ENCODE measurements around the gene TIMMDC1.
"Not testable (repeated sequence)": the region's sequence is repeated elsewhere in the genome, so short reads cannot be mapped to it uniquely, and the experiment has no call there.

TIMMDC1 gene

DNA sequence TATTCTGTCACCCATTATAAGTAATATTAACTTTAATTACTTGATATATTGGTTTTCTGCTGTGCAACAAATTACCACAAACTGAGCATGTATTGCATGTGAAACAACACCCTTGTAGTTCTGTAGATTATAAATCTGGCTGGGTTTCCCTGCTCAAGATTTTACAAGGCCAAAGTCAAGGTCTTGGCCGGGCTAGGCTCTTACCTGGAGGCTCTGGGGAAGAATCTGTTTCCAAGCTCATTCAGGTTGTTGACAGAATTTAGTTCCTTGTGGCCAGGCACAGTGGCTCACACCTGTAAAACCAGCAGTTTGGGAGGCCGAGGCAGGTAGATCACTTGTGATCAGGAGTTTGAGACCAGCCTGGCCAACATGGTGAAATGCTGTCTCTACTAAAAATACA lies 16.3 kb downstream of the TIMMDC1 start:
- no peak for DNase-seq

DNA sequence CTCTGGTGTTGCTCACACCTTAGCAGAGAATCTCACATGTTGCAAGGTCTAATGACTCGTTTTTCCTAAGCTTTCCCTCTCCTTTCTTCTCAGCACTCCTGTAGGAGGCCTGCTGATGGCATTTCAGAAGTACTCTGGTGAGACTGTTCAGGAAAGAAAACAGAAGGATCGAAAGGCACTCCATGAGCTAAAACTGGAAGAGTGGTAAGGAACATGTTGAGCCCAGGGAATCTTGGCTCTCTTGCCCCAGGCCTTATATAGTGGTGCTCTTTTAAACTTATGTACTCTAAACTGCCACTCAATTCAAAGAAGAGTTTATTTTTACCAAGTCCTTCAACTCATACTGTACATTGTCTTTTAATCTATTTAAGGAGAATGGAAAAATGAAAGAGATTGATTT lies 18.8 kb downstream of the TIMMDC1 start:
- DNase-seq: no peak

DNA sequence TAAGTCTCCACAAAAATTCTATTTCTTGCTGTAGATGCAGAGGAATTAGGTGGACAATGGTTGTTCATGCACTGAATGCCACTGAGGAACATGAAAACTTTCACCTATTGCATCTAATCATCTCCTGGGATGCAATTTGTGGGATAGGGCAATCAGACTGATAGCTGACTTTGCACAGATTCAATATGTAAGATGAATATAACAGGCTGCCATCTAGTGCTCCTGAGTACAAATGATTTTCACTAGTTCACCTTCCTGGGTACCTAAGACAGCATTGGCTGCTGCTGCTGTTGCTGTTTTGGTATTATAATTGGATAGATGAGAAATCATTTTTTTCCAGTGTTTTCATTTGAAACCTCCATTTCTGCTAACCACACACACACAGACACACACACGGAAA lies 19.7 kb downstream of the TIMMDC1 start:
- DNase-seq: no peak

DNA sequence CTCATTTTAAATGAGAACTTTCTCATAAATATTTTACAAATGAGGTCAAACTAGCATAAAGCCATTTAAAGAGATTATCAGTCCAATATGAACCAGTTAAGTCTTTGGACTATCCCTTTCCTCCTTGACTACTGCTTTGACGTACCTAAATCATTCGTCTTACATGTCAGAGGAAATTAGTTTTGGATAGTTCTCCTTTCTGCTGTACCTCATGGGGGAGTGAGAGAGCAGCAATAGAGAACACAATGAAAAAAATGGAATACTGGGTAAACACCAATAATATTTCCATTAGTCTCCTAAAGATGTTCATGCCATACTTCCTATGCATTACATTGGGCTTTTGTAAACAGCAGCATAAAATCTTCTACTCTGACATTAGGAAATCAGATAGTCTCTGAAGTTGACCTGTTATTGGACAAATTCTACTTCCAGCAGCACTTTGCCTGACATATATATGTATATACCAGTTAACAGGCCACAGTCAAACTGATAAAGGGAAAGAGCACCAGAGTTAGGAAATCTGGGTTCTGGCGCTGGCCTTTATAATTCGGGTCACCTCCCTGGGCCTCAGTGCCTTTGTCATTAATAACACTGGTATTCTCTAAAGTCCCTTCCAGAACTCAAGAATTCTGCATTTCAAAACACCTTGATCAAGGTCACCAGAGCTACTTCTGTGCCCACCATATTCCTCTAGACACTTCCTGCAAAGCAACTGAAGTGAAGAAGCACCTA lies 26.8 kb downstream of the TIMMDC1 start:
- DNase-seq: no peak

DNA sequence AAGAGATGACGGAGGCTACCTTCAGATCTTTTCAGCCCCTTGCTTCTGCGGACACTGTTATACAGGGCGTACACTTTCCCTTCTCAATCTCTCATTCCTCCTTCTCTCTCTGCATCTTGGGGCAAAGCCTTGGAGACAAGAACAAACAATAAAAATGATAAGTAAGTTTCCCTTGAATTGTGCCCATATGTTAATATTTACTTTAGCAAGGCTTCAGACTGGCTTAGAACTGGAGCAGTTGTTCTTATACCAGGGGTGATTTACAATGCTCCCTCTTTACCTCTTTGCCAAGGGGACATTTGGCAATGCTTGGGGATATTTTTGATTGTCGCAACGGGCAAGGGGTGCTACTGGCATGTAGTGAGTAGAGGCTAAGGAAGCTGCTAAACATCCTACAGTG lies 29.4 kb downstream of the TIMMDC1 start:
- DNase-seq: peak; percentile 2

DNA sequence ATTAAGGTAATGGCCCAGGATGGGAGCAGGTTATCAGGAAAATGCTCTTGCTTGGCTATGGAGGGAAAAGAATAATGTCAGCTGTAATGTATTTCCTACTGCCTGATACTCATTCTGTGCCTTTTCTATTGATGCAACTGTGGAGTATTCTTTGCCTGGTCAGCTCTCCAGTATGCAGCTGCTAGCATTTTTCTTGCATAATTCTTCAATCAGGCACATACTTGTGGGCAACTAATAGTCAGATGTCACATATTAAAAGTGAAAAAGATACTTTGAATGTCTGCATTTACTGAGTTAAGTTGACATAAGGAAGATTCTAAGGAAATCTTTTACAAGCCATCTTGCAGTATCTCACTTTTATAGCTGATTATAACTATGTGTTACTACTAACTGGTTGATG lies 31.5 kb downstream of the TIMMDC1 start:
- no peak for DNase-seq

DNA sequence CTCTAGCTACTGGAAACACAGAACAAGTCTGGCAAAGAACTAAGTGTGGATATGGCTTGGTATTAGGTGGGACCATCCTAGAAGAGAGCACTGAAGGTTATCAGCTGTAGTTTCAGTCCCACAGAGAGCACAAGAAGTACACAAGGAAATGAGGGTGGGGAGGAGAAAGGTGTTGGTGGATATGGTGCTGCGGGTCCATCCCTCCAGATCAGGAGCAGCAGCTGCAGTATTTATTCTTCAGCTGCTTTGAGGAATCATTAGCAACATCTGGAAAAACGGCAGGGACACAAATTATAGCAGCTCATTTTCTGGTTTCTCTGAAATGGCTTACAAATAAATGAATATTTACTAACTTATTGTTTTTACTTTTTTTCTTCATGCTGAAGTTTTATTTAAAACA lies 32.1 kb downstream of the TIMMDC1 start:
- DNase-seq: no peak

DNA sequence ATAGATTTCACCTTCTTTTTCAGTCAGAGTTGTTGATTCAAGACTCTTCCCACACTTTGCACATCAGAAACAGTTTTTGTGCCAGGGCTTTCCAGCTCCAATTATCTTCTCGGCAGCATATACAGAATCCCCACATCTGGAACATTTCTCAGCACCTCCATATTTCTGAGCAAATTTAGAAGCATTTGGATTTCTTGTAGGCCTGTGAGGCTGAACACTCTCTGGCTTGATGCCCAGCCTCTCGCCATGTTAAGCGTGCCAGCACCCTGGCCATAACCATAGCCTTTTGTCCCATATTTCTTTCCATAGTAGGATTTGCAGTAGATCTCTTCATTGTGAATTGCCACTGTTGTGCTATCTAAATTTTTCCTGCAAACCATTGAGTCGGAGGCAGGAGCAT lies 32.8 kb downstream of the TIMMDC1 start:
- DNase-seq: no peak

DNA sequence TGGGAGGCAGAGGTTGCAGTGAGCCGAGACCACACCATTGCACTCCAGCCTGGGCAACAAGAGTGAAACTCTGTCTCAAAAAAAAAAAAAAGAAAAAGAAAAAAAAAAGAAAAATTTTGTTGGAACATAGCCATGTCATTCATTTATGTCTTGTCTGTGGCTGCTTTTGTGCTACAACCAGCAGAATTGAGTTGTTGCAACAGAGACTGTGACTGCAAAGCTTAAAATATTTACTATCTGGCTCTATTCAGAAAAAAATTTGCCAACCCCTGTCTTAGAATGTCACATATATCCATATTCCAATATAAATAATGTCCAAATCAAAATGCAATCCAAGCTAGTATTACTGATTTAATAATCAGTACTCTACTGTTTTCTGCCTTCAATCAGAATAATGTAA lies 35.9 kb downstream of the TIMMDC1 start:
- no peak for DNase-seq

DNA sequence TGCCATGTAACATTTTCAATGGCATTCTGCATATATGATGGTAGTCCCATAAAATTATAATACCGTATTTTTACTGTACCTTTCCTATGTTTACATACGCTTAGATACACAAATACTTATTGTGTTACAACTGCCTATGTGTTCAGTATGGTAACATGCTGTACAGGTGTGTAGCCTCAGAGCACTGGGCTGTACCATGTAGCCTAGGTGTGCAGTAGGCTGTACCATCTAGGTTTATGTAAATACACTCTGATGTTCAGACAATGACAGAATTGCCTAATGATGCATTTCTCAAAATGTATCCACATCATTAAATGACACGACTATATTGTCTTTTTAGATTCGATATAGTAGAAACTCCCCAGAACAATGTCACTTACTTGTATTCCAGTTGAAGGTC lies 38.4 kb downstream of the TIMMDC1 start:
- DNase-seq: peak; percentile 5

DNA sequence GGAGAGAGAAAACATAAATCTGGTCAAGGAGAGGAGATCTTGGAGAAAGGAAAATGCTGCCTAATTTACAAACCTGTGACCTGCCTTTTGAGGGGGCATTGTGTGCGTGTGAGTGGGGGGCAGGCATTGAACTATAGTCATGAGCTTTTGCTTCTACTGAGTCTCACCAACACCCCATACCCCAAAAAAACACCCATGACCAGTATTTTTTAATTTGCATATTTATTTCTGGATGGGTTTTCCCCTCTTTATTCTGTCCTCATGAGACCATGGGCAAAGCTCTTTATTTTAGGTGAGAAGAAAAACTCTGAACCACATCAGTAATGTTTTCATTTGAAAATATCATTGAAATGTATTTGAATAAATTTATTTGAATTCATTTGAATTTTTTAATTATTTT lies 40.4 kb downstream of the TIMMDC1 start:
- DNase-seq: no peak

DNA sequence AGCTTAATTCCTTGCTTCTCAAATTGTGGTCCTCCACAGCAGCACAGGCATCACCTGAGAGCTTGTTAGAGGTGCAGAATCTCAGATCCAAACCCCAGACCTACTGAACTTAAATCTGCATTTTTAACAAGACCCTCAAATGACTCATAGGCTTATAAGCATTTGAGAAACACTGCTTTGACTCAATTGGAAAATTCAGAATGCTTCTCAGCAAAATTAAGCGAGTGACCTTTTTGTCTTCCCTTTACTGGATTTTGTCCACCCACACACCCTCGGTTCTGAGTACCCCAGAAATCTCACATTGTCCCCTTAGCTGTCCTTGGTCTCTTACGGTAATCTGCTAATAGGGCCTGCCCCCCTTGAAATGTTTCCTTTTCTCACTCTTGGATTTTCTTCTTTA lies 43.2 kb downstream of the TIMMDC1 start:
- no peak for DNase-seq

DNA sequence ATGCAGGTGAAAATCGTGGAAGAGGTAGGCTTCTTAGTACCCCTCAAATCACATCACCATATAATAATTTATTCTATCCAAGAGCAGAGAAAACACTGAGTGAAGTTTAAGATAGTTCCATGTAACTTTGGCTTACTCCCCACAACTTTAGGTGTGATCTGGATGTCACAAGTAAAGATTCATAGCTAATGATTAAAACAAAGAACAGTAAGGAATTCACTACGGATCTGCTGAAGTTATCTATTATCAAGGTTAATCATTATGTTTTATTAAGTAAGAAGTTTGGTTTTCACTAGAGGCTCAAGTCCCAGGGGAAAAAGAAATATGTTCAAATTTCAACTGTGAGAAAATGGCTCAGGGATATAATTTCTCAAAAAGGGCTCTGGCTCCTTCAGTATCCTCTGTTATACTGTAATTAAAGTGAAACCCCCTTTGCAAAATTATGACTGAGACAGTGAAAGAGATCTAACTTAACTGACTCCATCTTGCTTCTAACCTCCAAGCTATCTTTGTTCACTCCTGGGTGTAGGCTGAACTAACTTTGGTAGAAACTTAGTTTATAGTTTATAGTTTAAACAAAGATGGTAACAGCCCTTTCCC lies 43.9 kb downstream of the TIMMDC1 start:
- no peak for DNase-seq

DNA sequence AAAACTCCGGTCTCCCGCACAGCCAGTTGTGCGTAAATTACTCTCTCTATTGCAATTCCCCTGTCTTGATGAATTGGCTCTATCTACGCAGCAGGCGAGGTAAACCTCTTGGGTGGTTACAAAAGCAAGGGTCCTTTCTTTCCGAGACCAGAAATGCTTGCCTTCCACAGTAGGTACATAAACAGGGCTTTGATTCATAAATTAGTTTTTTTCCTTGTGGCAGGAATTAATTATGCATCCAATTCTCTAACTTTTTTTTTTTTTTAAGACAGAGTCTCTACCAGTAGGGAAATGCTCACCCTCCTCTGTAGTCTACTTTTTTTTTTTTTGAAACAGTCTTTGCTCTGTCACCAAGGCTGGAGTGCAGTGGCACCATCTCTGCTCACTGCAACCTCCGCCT lies 44.8 kb downstream of the TIMMDC1 start:
- no peak for DNase-seq

DNA sequence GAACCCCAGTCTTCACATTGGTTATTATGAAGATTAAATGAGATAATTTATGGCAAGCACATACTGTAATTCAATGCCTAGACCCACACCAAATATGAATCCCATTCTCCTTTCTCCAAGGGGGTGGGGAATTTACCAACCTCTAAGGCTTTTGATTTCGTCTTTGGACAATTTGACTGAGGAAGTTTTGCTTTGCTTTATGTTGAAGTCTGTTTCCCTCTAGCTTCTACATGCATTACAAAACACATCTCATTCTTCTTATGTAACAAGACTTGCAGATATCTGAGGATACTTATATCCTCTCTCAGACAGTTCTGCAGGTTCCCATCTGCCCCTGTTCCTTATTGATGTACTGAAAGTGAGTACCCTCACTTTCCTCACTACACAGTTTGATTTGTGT lies 48.9 kb downstream of the TIMMDC1 start:
- no peak for DNase-seq

DNA sequence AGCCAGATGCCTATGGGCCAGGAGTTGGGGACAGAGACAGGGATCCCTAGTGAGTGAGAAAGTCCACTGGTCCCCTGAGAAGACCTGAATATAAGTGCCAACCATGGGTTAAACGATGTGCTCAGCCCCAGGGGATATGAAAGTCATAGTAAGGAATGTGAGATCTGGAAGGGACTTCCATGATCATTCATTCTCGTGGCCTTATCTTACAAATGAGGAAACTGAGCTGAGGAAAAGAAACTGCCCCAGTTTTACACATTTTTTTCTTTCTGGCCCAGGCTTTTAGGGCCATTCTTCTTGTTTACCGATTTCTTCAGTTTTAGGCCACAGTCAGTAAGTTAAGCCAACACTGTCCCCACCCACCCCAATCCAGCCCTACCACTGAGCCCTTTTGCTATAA lies 50.0 kb downstream of the TIMMDC1 start:
- DNase-seq: no peak

DNA sequence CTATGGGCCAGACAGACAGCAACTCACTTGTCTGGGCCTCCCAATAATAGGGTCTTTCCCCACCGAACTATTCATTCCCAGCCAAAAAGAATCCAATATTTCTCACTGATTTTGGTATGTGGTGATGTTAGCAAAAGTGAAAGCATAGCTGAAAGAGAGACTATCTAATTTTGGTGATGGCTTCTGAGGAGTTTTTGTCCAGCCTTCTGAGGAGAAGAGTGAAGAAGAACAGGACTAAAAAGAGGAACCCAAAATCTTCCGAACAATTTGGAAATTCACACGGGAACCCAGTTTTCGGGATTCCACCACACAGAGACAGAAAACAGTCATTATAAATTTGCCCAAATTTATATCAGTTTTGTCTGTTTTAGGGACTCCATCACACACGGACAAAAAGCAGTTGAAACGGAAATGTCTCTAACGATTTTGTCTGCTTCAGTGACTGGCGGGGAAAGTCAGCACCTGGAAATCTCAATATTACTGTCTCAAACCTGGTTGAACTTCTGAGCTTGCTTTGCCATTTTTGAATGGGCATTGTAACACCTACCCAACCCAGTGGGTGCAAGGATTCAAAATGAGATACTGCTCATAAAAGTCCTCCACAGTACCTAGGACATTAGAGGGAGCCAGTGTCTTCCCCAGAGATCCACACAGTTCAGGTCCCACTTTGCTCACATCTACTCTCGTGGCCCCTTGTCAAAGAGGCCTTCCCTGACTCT lies 52.0 kb downstream of the TIMMDC1 start:
- DNase-seq: no peak

DNA sequence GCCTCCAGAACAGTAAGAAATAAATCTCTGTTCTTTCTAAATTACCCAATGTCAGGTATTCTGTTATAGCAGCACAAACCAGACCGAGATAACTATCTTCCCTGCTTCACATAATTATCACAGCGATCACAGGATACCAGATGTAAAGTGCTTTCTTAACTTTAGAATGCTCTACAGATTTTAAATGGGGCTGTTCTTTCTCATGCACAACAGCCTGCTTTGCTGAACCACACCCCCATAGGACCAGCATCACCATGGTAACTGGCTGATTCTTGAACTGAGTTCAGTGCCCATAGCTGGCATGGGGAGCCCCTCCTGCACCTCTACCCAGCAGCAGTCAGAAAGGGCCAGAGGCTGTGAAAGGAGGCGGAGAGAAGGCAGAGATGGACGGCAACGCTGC lies 53.3 kb downstream of the TIMMDC1 start:
- DNase-seq: no peak

DNA sequence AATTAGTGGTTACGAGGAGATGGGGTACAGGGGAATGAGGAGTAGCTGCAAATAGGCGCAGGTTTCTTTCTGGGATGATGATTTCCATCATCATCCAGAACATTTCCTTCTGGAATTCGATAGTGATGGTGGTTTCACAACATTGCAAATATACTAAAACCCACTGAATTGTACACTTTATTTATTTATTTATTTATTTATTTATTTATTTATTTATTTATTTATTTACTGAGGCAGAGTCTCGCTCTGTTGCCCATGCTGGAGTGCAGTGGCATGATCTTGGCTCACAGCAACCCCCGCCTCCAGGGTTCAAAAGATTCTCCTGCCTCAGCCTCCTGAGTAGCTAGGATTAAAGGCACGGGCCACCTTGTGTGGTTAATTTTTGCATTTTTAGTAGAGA lies 54.6 kb downstream of the TIMMDC1 start:
- not testable (repeated sequence) for DNase-seq

DNA sequence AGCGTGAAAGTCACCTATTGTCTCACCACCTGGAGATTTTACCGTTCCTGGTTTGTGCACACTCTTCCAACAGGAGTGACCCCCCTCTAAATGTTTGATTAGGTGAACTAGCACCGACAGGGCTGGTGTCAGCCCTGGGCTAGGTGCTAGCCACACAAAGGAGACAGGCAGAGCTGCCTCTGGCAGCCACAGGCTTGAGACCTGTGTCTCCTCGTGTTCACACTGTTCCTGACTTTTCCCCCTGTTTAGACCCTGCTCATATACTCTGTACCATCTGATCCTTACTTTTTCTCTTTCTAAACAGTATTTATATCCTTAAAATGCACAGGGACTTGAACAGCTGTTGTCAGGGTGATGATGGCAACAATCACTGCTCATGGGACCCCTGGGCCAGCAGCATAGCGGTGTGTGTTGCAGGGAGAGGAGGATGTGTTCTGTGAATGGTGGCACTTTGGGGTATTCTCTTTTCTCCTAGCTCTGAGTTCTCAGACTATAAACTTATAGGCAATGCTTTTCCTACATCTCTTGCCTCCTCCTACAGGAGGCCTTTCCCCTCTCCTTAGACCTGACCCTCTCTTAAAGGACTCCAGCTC lies 55.6 kb downstream of the TIMMDC1 start:
- DNase-seq: no peak

DNA sequence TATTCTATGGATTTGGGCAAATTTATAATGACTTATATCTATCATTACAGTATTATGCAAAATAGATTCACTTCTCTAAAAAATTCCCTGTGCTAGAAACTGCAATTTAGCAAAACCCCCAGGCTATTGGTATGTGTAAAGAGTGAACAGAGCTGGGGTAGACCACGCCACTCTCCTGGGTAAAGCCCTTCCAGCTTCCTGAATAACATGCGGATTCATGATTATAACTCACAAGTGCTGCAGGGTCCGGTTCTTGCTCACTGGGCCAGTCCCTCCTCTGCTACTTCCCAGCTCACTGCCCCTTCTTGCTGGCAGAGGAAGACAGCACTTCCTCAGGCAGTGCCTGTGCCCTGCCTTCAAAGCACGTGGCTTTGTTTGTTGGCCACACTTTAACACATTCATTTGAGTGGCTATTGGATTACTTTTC lies 57.0 kb downstream of the TIMMDC1 start:
- no peak for DNase-seq

DNA sequence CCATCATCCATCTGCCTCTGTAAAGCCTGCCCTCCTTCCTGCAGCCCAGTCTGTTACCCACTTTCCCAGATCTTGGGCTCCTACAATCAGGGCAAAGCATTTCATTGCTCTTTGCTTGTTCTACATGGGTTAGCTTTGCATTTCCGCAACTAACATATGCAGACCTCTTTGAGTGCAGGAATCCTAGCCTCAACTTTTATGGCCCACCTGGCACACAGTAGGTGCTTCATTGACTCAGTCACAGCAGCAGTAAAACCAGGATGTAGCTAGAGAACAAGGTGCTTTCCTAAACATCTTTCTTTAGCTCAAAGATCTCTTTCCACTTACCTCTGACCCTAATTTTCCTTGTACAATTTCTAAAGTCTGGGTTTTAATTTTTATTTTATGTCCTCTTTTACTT lies 57.6 kb downstream of the TIMMDC1 start:
- DNase-seq: no peak

DNA sequence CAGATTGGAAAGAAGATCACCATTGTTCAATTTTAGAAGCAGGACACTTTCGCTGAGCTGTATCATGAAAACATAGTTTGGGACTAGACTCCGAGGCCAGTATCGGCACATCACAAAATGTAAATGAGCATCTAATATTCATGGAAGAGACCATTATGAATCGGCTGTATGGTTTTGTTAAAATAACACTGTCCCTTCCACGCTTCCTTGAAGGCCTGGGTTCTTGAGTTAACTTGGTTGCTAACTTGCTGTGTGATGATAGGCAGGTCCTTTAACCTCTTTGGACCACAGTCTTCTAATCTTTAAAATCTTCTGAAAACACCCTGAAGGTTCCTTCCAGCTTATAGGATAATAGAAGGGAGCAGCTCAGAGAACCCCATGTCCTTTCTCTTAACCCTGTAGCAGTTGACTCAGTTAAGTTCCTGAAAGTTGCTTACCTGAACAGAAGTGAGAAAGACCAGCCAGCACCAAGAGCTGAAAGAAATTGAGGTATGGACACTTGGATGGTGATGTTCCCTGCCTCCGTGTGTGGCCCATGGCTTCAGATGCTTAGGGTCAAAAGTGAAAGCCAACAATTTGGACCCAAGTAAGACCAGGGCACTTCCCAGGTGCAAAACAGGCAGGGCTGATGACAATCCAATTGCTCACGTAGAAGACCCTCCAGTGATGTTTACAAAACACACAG lies 59.0 kb downstream of the TIMMDC1 start:
- no peak for DNase-seq
